Prostate gland (tissue), 2 donors: Measurements from ENCODE around the gene TRIM67.

Experiments used
- CTCF ChIP-seq, 4 experiments: fragments of 200-600 bp in 2 of 4; fragments of 450-650 bp in 2 of 4; sonication (generic) in 2 of 4; IDR thresholded peaks; 1 replicate in 3 of 4; 2 replicates in 1 of 4; pipeline ENCODE4 v1.5.1; 2016 to 2019; ENCODE audit warnings: antibody characterized with exemption in 4 of 4, mild to moderate bottlenecking in 2 of 4, moderate library complexity in 2 of 4
- POLR2A ChIP-seq: fragments of 450-650 bp; IDR thresholded peaks from one replicate; pipeline ENCODE4 v1.6.1; 2016; ENCODE audit warnings: antibody characterized with exemption, mild to moderate bottlenecking
- POLR2AphosphoS5 ChIP-seq: sonication (generic); formaldehyde crosslinking; IDR thresholded peaks from one replicate; pipeline ENCODE4 v1.6.1; 2017; ENCODE audit warnings: antibody characterized with exemption

- TF ChIP-seq POLR2AphosphoS5 (no peak), CTCF (IDR thresholded peaks at IDR 0.05) (no peak), POLR2A (no peak)
These were observed 40.2 kb downstream of the TRIM67 start for GRCh38 chr1:231201979-231202633.
